NCI-H774 (cell line): ENCODE measurements around the gene CACNA2D2.
"Not testable (repeated sequence)": the region's sequence is repeated elsewhere in the genome, so short reads cannot be mapped to it uniquely, and the experiment has no call there.

Source experiments
- DNase-seq: peaks from one replicate; lab custom pipeline; 2025; lab: John Stamatoyannopoulos, UW

CACNA2D2 gene

GRCh38 chr3:50530001-50530970 lies 26.9 kb upstream of the CACNA2D2 start:
- DNase-seq = no peak

GRCh38 chr3:50525987-50526386 lies 22.6 kb upstream of the CACNA2D2 start:
- no peak for DNase-seq

GRCh38 chr3:50525191-50525910 lies 21.9 kb upstream of the CACNA2D2 start:
- no peak for DNase-seq

- no peak for DNase-seq
Observed at GRCh38 chr3:50524746-50525145, 21.3 kb upstream of the CACNA2D2 start.

GRCh38 chr3:50523279-50523811 lies 19.9 kb upstream of the CACNA2D2 start:
- no peak for DNase-seq

- DNase-seq = no peak
Observed at GRCh38 chr3:50521572-50521971, 18.1 kb upstream of the CACNA2D2 start.

- DNase-seq = no peak
Observed at GRCh38 chr3:50520849-50521248, 17.4 kb upstream of the CACNA2D2 start.

GRCh38 chr3:50519471-50520089 lies 16.1 kb upstream of the CACNA2D2 start:
- no peak for DNase-seq

- DNase-seq = no peak
Observed at GRCh38 chr3:50518436-50518835, 15.0 kb upstream of the CACNA2D2 start.

GRCh38 chr3:50517721-50518206 lies 14.3 kb upstream of the CACNA2D2 start:
- no peak for DNase-seq

GRCh38 chr3:50516440-50516871 lies 13.0 kb upstream of the CACNA2D2 start:
- DNase-seq = no peak

- DNase-seq = no peak
Observed at GRCh38 chr3:50515565-50516439, 12.4 kb upstream of the CACNA2D2 start.

GRCh38 chr3:50512908-50513307 lies 9.5 kb upstream of the CACNA2D2 start:
- not testable (repeated sequence) for DNase-seq

- DNase-seq = no peak
Observed at GRCh38 chr3:50512131-50512530, 8.7 kb upstream of the CACNA2D2 start.

- DNase-seq = no peak
Observed at GRCh38 chr3:50510325-50510724, 6.9 kb upstream of the CACNA2D2 start.

- no peak for DNase-seq
Observed at GRCh38 chr3:50509715-50510114, 6.3 kb upstream of the CACNA2D2 start.

- DNase-seq = no peak
Observed at GRCh38 chr3:50508821-50509220, 5.4 kb upstream of the CACNA2D2 start.

GRCh38 chr3:50506169-50506568 lies 2.7 kb upstream of the CACNA2D2 start:
- DNase-seq = no peak

- no peak for DNase-seq
Observed at GRCh38 chr3:50504681-50505080, 1.2 kb upstream of the CACNA2D2 start.

GRCh38 chr3:50502584-50503423 lies 630 bp downstream of the CACNA2D2 start:
- DNase-seq = no peak
